GM18858 (cell line): ENCODE data around the gene CNP.
"Not testable (repeated sequence)": the region's sequence is repeated elsewhere in the genome, so short reads cannot be mapped to it uniquely, and the experiment has no call there.

ENCODE experiments used
- ATAC-seq: cut with Tn5 transposase; IDR thresholded peaks from one replicate; pipeline ENCODE4 v1.9.1; 2021; ENCODE audit not compliant: unreplicated experiment

CNP gene

GRCh38 chr17:41966463-41967140, at the start of gene CNP:
TSS of gene CNP (plus strand) at chr17:41966795. CDS start at chr17:41966885, 90 bp downstream.
- ATAC-seq: no peak

DNA sequence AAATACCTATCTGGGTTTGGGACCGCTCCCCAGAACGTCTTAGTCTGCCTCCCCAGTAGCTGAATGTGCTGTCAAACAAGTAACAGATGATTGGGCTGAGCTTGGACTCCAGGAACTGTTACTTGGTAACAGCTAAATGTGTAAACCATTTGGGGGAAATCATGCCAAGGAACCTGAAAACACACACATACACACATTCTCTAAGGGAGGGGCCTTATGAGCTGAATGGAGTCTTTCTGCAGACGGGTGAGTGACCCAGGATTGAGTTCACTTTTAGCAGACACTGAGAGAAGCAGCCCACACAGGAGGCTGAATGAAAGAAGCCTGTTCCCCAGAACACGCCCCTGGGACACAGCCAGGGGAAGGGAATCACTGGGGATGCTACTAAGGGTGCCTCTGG, 49.4 kb upstream of the CNP start:
- ATAC-seq: no peak

GRCh38 chr17:41917679-41918313, 48.8 kb upstream of the CNP start:
- ATAC-seq: no peak

GRCh38 chr17:41918314-41919164, 48.1 kb upstream of the CNP start, which contains the start of gene ACLY:
TSS of gene ACLY (minus strand) at chr17:41918951. CDS start at chr17:41913873, 5,078 bp downstream.
- peak; percentile 89 for ATAC-seq

DNA sequence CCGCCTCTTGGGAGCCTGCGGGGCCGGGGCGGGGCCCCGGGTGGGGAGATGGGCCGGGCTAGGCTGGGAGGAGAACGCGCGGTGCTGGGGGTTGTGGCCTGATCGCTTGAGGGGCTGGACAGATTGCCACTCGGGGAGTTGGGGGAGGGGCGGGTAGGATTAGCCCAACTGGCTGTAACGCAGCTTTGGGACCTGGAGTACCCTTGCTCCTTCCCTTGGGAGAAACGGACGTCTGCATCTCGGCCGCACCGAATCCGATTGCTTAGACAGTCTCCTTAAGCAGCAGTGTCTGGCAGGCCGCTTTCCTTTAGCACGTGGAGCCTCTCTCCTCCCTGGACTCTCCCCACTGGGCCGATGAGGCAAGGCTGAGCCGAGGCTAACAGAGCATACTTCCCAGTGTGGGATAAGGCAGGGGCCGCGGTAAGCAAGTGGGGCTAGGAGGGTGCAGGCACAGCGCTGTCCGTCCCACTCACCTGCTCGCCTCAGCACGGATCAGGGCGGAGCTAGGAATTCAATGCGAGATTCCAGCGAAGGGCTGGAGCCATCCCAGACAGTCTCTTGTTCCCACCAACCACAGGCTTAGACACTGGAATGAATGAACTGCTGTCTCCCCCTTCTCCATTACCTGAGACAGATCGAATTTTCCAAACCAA, 47.3 kb upstream of the CNP start:
- ATAC-seq: no peak

DNA sequence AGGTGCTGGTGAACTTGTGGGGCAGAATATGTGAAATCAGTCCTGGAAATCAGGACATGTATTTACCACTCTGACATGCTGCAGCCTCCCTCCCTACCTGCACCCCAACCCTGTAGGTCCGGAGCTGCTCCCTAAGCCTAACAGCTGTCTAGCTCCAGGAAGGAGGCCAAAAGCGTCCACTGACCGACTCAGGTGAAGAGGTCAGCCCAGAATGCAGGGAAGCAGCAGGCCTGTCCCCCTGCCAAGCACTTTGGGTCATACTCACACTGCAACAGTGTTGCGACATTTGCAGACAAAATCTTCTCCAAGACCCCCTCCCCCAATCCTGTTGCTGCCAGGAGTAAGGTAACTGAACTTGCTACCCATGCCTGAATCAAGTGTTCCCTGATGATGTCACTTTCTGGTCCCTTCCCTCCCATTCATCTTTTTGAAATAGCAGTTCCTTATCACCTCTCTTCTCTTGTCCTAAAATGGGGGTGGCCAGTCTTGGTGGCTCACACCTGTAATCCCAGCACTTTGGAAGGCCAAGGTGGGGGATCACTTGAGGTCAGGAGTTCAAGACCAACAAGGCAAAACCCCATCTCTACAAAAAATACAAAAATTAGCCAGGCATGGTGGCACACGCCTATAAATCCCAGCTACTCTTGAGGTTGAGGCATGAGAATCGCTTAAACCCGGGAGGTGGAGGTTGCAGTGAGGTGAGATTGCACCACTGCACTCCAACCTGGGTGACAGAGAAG, 46.6 kb upstream of the CNP start:
- no peak for ATAC-seq

DNA sequence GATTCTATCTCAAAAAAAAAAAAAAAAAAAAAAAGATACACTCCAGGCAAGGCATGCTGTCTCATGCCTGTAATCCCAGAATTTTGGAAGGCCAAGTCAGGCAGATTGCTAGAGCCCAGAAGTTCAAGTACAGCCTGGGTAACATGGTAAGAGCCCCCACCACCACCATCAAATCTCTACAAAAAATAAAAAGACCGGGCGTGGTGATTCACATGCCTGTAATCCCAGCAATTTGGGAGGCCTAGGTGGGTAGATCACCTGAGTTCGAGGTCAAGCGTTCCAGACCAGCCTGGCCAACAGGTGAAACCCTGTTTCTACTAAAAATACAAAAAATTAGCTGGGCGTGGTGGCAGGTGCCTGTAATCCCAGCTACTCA, 46.0 kb upstream of the CNP start:
- ATAC-seq: no peak

DNA sequence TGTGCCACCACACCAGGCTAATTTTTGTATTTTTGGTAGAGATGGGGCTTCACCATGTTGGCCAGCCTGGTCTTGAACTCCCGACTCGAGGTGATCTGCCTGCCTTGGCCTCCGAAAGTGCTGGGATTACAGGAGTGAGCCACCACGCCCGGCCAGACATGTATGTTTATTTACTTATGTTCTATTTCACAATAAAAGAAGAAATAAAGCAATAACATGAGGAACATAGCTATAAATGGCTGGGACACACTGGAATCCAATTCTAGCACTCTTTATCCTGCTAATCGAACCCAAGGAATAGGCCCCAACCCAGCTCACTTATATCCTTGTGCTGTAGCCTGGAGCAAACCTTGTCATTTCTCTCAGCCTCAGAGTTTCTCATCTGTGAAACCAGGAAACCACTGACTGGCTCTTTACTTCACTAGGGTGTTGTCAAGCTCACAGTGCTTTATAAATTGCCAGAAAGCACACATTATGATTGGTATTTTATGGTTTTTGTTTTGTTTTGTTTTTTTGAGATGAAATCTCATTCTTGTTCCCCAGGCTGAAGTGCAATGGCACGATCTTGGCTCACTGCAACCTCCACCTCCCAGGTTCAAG, 40.5 kb upstream of the CNP start:
- no peak for ATAC-seq

GRCh38 chr17:41928693-41929251, 37.8 kb upstream of the CNP start:
- no peak for ATAC-seq

- peak; percentile 68 for ATAC-seq
Observed at GRCh38 chr17:41930009-41930832, 36.4 kb upstream of the CNP start, which contains the start of gene ODAD4. TSS of gene ODAD4 (plus strand) at chr17:41930617. CDS start at chr17:41930724, 107 bp downstream.

DNA sequence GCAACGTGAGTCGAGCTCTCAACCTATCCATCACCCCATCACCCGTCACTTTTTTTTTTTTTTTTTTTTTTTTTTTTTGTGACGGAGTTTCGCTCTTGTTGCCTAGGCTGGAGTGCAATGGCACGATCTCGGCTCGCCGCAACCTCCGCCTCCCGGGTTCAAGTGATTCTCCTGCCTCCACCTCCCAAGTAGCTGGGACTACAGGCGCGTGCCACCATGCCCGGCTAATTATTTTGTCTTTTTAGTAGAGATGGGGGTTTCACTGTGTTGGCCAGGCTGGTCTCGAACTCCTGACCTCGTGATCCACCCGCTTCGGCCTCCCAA, 35.8 kb upstream of the CNP start:
- ATAC-seq: not testable (repeated sequence)

DNA sequence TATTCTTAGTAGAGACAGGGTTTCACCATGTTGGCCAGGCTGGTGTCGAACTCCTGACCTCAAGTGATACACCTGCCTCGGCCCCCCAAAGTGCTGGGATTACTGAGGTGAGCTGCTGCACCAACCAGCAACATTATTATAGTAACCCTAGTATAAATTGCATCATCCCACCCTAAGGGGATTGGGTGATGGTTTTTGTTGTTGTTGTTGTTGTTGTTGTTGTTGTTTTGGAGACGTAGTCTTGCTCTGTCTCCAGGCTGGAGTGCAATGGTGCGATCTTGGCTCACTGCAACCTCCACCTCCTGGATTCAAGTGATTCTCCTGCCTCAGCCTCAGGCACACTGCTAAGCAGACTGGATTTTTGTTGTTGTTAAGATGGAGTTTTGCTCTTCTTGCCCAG, 34.9 kb upstream of the CNP start:
- ATAC-seq: not testable (repeated sequence)

DNA sequence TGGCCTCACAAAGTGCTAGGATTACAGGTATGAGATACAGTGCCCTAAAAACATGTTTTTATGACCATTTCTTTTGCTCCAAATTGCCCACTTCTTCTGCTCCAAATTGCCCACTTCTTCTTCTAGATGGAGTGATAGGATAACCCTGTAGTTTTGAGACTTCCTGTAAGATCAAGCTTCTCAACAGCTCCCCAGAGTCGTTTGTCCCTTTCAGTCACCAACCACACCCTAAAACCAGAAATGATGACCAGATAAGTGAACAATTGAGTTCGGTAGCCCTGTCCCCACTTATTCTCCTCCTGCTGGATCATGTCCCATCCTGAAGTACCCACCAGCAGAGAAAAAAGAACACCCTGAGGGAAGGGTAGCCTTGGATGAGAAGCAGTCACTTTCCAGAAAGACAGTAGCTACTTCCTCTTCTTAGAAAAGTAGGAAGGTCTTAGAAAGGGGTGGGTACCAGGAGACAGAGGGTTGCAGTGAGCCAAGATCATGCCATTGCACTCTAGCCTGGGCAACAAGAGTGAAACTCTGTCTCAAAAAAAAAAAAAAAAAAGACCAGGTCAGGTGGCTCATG, 33.7 kb upstream of the CNP start:
- ATAC-seq: no peak

DNA sequence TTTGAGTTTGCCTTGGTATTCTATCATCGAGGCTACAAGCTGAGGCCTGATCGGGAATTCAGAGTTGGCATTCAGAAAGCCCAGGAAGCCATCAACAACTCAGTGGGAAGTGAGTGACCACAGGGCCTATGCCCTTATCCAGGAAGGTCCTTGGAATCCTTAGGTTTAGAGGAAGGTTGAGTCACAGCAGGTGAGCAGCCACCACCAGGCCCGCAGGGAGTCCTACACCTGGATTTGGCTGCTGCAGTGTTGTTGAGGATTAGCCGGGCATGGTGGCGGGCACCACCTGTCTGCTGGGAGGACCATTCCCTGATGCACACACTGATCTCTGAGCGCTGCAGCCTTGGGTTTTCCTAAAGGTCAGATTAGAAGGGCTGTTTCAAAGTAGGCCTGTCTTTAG, 31.0 kb upstream of the CNP start:
- no peak for ATAC-seq

GRCh38 chr17:41937970-41938954, 28.3 kb upstream of the CNP start:
- no peak for ATAC-seq

DNA sequence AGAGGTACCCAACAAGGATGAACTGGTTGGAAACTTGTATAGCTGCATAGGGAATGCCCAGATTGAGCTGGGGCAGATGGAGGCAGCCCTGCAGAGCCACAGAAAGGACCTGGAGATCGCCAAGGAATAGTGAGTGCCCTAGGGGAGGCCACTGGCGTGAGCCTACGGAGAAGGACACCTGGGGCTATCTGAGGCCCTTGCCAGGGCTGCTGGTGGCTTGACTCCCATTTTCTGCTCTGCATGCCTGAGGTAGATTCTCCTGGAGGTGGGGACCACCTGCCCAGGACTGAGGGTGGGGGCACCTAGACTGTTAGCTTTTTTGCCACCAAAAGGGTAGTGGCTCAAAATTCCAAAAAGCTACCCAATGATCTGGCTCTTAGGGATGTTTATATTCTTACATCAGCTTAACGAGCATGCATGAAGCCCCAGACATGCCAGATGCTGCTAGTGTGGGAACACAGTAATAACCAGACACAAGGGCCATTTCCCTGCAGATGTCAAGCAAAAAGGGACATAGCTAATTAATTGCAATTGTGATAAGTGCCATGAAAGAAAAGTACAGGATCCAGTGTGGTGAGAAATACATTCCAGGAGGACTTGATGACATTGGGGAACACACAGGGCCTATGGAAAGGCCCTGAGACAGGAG, 27.4 kb upstream of the CNP start:
- ATAC-seq: no peak

GRCh38 chr17:41939693-41940090, 26.9 kb upstream of the CNP start:
- no peak for ATAC-seq
